Upper lobe of right lung (tissue), 1 donor: Measurements from ENCODE around the gene TTC7B. TPM values are rescaled to one million over a fixed set of nuclear protein-coding genes. Genes with fewer than 3 reads are reported as not detected.

Experiments
- ATAC-seq: fragments of 200-7000 bp; cut with Tn5 transposase; one replicate; pipeline ENCODE4 v1.9.1; 2020; ENCODE audit warnings: mild to moderate bottlenecking, moderate library complexity
- DNase-seq: peaks from one replicate; pipeline ENCODE4 v3.0.0-alpha.2; 2020
- H3K27ac ChIP-seq: fragments of 200-600 bp; one replicate; pipeline ENCODE4 v1.8.0; 2022
- H3K27me3 ChIP-seq: fragments of 200-600 bp; one replicate; pipeline ENCODE4 v1.8.0; 2022; ENCODE audit warnings: mild to moderate bottlenecking
- H3K36me3 ChIP-seq: fragments of 200-600 bp; one replicate; pipeline ENCODE4 v1.8.0; 2022
- H3K4me1 ChIP-seq: fragments of 200-600 bp; one replicate; pipeline ENCODE4 v1.8.0; 2022
- H3K4me3 ChIP-seq: fragments of 200-600 bp; one replicate; pipeline ENCODE4 v1.8.0; 2022; ENCODE audit warnings: mild to moderate bottlenecking
- H3K9me3 ChIP-seq: fragments of 200-600 bp; one replicate; pipeline ENCODE4 v1.8.0; 2022
- intact Hi-C: fragments of 100-400 bp; cut with DNase I; formaldehyde crosslinking; loops from one replicate; pipeline ENCODE4 v1.11.0; 2022
- total RNA-seq: library from RNA; stranded (reverse); fragmentation: NEBNext Ultra II Directional; extraction: Animal tissue kit (Norgen Biotek cat#: 25700); gene quantifications from one replicate; pipeline ENCODE4 v1.2.1, GENCODE V29; 2021
- TF ChIP-seq, protein P1 (sequence below): fragments of 200-600 bp; IDR thresholded peaks from one replicate; pipeline ENCODE4 v1.8.0; 2022; ENCODE audit warnings: antibody characterized with exemption
- donor health status: DM: no; HTN: yes; CAD: no; lungs with severe emphysema.

Gene TTC7B
- total RNA-seq, 1 donor from 2014 or later: 41.5 TPM

DNA sequence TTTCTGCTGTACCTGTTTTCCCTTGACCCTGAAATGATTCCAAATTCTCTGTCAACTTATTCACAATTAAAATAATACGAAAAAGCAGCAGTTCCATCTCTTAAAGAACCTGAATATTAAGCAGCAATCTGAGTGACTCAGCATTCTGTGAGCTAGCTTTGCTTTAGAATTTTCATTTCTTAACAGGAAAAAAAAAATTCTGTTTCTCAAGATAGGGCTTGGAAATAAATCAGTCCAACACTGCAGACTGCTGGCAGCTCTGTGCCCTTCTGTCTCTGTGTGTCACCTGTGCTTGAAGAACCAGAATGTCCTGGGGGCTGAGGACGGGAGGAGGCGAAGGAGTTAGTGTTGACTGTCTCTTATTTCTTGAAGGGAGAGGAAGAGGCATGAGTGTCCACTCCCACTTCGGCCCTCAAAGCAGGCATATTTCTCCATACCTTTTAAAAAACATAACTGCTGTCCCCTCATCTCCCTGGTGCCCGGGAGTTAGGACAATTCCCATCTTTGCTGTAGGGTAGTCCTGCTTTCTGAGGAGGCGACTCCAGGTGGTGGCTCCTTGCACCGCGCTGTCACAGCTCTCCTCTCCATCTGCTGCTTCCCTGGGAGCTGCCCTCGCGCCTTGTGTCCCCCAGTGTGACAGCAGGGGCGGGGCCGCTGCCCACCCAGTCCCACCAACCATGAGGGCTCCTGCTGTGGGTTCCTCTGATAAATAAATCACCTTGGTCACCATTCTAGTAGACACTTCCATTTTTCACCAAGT lies 216.3 kb downstream of the TTC7B start:
- DNase-seq: no peak
- Histone ChIP-seq H3K9me3 (no peaks in the 10 kb centered on the region), H3K27ac (no peak overlapping the region), H3K4me1 (peaks cover 16% of the 10 kb centered on the region), H3K36me3 (no peaks in the 10 kb centered on the region), H3K27me3 (no peaks in the 10 kb centered on the region), H3K4me3 (no peak overlapping the region)
- TF ChIP-seq, protein P1, sequence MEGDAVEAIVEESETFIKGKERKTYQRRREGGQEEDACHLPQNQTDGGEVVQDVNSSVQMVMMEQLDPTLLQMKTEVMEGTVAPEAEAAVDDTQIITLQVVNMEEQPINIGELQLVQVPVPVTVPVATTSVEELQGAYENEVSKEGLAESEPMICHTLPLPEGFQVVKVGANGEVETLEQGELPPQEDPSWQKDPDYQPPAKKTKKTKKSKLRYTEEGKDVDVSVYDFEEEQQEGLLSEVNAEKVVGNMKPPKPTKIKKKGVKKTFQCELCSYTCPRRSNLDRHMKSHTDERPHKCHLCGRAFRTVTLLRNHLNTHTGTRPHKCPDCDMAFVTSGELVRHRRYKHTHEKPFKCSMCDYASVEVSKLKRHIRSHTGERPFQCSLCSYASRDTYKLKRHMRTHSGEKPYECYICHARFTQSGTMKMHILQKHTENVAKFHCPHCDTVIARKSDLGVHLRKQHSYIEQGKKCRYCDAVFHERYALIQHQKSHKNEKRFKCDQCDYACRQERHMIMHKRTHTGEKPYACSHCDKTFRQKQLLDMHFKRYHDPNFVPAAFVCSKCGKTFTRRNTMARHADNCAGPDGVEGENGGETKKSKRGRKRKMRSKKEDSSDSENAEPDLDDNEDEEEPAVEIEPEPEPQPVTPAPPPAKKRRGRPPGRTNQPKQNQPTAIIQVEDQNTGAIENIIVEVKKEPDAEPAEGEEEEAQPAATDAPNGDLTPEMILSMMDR: no peak
- intact Hi-C loops: no loop called here
- peak; percentile 54 for ATAC-seq

GRCh38 chr14:90599339-90599738 lies 216.9 kb downstream of the TTC7B start:
- TF ChIP-seq, protein P1: no peak
- Histone ChIP-seq H3K4me3 (no peak overlapping the region), H3K36me3 (no peaks in the 10 kb centered on the region), H3K27ac (no peak overlapping the region), H3K9me3 (no peaks in the 10 kb centered on the region), H3K27me3 (no peaks in the 10 kb centered on the region), H3K4me1 (peaks cover 16% of the 10 kb centered on the region)
- DNase-seq (no peak), ATAC-seq (peak; percentile 25)
- intact Hi-C loops: no loop called here

DNA sequence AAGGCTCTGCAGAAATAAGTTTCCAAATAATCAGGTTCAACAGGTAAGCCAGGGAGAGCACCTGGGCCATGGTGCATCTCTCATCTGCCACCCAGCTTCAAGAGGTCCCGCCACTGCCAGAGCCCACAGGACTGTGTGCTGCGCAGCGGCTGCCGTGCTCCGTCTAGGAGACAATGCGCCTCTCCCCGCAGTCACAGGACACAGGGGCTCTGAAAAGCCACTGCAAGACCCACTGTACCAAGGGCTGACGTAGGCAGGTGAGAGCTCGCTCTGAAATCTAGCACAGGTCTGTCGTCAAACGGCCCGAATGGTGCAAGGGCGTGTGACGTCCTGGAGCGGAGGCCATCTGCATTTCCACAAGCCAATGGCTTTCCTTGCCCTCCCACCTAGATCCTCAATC lies 218.3 kb downstream of the TTC7B start:
- Histone ChIP-seq H3K36me3 (no peaks in the 10 kb centered on the region), H3K4me1 (peaks cover 16% of the 10 kb centered on the region), H3K27me3 (no peaks in the 10 kb centered on the region), H3K9me3 (no peaks in the 10 kb centered on the region), H3K4me3 (no peak overlapping the region), H3K27ac (no peak overlapping the region)
- no peak for DNase-seq
- TF ChIP-seq, protein P1: no peak
- intact Hi-C loops: no loop called here
- ATAC-seq: no peak

GRCh38 chr14:90596733-90597132 lies 219.5 kb downstream of the TTC7B start:
- Histone ChIP-seq H3K27ac (no peak overlapping the region), H3K27me3 (no peaks in the 10 kb centered on the region), H3K4me1 (peaks cover 15% of the 10 kb centered on the region), H3K4me3 (no peak overlapping the region), H3K36me3 (no peaks in the 10 kb centered on the region), H3K9me3 (no peaks in the 10 kb centered on the region)
- no peak for ATAC-seq
- intact Hi-C loops: no loop called here
- TF ChIP-seq, protein P1: no peak
- DNase-seq: no peak

GRCh38 chr14:90593254-90594040 lies 222.8 kb downstream of the TTC7B start:
- H3K4me3 ChIP-seq: no peak overlapping the region
- H3K9me3 ChIP-seq: no peaks in the 10 kb centered on the region
- TF ChIP-seq, protein P1: no peak
- intact Hi-C loops: no loop called here
- no peaks in the 10 kb centered on the region for H3K36me3 ChIP-seq
- peak; percentile 17 for ATAC-seq
- H3K27ac ChIP-seq: no peak overlapping the region
- H3K4me1 ChIP-seq: no peaks in the 10 kb centered on the region
- H3K27me3 ChIP-seq: no peaks in the 10 kb centered on the region
- no peak for DNase-seq
